ENCODE results near the gene GALNT18. TPM values are rescaled to one million over a fixed set of nuclear protein-coding genes. Genes with fewer than 3 reads are reported as not detected.
A peak's percentile ranks its signal among the peaks of the same experiment; 100 is the strongest.

The GALNT18 gene
- total RNA-seq, 1 donor from 2014 or later: 76.9 TPM

GRCh38 chr11:11577932-11578911, 43.6 kb downstream of the GALNT18 start:
- H3K4me1 Mint-ChIP-seq (ENCODE audit: low read depth, unreplicated experiment): peaks cover 82% of the 10 kb centered on the region
- H3K36me3 Mint-ChIP-seq (ENCODE audit: unreplicated experiment): no peaks in the 10 kb centered on the region
- peaks cover 15% of the 10 kb centered on the region for H3K27me3 Mint-ChIP-seq (ENCODE audit: unreplicated experiment)
- peaks cover 28% of the 10 kb centered on the region for H3K9me3 Mint-ChIP-seq (ENCODE audit: unreplicated experiment)
- H3K27ac Mint-ChIP-seq (ENCODE audit: unreplicated experiment): peak overlapping the region; percentile 97
- TF ChIP-seq CTCF (IDR thresholded peaks at IDR 0.05; ENCODE audit: partially characterized antibody, unreplicated experiment): no peak
- peak overlapping the region; percentile 76 for H3K4me3 Mint-ChIP-seq (ENCODE audit: unreplicated experiment)
- peak; percentile 58 for DNase-seq

- H3K27ac Mint-ChIP-seq (ENCODE audit: unreplicated experiment): peak overlapping the region; percentile 97
- peaks cover 15% of the 10 kb centered on the region for H3K27me3 Mint-ChIP-seq (ENCODE audit: unreplicated experiment)
- DNase-seq: no peak
- H3K4me3 Mint-ChIP-seq (ENCODE audit: unreplicated experiment): peak overlapping the region; percentile 76
- no peaks in the 10 kb centered on the region for H3K36me3 Mint-ChIP-seq (ENCODE audit: unreplicated experiment)
- TF ChIP-seq CTCF (IDR thresholded peaks at IDR 0.05; ENCODE audit: partially characterized antibody, unreplicated experiment): no peak
- H3K4me1 Mint-ChIP-seq (ENCODE audit: low read depth, unreplicated experiment): peaks cover 74% of the 10 kb centered on the region
- peaks cover 24% of the 10 kb centered on the region for H3K9me3 Mint-ChIP-seq (ENCODE audit: unreplicated experiment)
These were observed 44.5 kb downstream of the GALNT18 start for GRCh38 chr11:11577251-11577855.

- H3K9me3 Mint-ChIP-seq (ENCODE audit: unreplicated experiment): peaks cover 13% of the 10 kb centered on the region
- H3K4me1 Mint-ChIP-seq (ENCODE audit: low read depth, unreplicated experiment): peaks cover 60% of the 10 kb centered on the region
- no peak for DNase-seq
- peak overlapping the region; percentile 34 for H3K27ac Mint-ChIP-seq (ENCODE audit: unreplicated experiment)
- H3K4me3 Mint-ChIP-seq (ENCODE audit: unreplicated experiment): no peak overlapping the region
- H3K36me3 Mint-ChIP-seq (ENCODE audit: unreplicated experiment): no peaks in the 10 kb centered on the region
- TF ChIP-seq CTCF (IDR thresholded peaks at IDR 0.05; ENCODE audit: partially characterized antibody, unreplicated experiment): no peak
- peaks cover 9% of the 10 kb centered on the region for H3K27me3 Mint-ChIP-seq (ENCODE audit: unreplicated experiment)
These were observed 47.2 kb downstream of the GALNT18 start for GRCh38 chr11:11574373-11575287.

- peaks cover 6% of the 10 kb centered on the region for H3K9me3 Mint-ChIP-seq (ENCODE audit: unreplicated experiment)
- H3K4me3 Mint-ChIP-seq (ENCODE audit: unreplicated experiment): no peak overlapping the region
- no peak for TF ChIP-seq CTCF (IDR thresholded peaks at IDR 0.05; ENCODE audit: partially characterized antibody, unreplicated experiment)
- peaks cover 46% of the 10 kb centered on the region for H3K4me1 Mint-ChIP-seq (ENCODE audit: low read depth, unreplicated experiment)
- peaks cover 5% of the 10 kb centered on the region for H3K27me3 Mint-ChIP-seq (ENCODE audit: unreplicated experiment)
- no peak overlapping the region for H3K27ac Mint-ChIP-seq (ENCODE audit: unreplicated experiment)
- no peak for DNase-seq
- no peaks in the 10 kb centered on the region for H3K36me3 Mint-ChIP-seq (ENCODE audit: unreplicated experiment)
These were observed 49.4 kb downstream of the GALNT18 start for GRCh38 chr11:11572386-11572785.
